HG03439 (cell line): ENCODE results near the gene OR10H1.
"Not testable (repeated sequence)": the region's sequence is repeated elsewhere in the genome, so short reads cannot be mapped to it uniquely, and the experiment has no call there.

ENCODE experiments used
- ATAC-seq: cut with Tn5 transposase; IDR thresholded peaks from one replicate; pipeline ENCODE4 v1.9.1; 2021; ENCODE audit warnings: mild to moderate bottlenecking, moderate library complexity; ENCODE audit not compliant: unreplicated experiment

OR10H1 gene

DNA sequence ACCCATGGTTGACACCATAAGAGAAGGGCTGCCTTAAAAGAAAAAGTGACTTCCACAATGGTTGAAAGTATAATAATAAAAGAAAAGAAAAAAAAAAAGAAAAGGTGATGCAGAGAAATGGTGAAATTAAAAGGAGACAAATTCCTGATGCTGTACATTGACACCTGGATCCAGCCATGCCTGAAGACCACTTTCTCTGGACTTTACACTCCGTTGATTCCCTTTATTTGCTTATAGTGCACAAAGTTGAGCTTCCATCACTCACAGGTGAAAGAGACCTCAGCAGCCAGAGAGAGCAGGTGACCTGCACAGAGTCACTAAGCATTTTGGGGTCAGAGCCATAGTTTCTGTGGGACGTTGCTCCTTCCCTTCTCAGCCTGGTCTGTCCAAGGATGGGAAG is 40.2 kb downstream of the OR10H1 start:
- ATAC-seq, result no peak

- ATAC-seq, result not testable (repeated sequence)
Measured at GRCh38 chr19:15774159-15774558, 41.3 kb downstream of the OR10H1 start.

- no peak for ATAC-seq
Measured at GRCh38 chr19:15769586-15769985, 45.9 kb downstream of the OR10H1 start.

GRCh38 chr19:15759962-15760565 is 55.4 kb downstream of the OR10H1 start:
- ATAC-seq, result no peak

DNA sequence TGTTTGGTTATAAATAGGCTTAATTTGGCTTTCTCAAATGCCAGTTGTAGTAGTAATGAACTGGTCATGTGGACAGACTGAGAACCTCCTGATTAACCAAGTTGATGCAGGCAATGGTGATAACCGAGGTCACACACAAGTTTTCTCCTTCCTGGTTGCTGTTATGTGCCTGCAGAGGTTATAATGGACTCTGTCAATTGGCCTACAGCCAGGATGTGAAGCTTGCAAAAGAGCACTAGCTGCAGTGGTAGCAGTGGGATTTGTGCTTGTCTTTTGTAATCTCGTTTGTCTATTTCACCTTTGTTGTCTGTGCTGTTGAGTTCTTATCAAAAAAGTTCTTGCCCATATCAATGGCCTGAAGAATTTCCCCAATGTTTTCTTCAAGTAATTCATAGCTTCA is 57.1 kb downstream of the OR10H1 start:
- no peak for ATAC-seq
